HUES6 (cell line): ENCODE results near the gene CSN2.
"Not testable (repeated sequence)": the region's sequence is repeated elsewhere in the genome, so short reads cannot be mapped to it uniquely, and the experiment has no call there.

Experiments
- H3K27ac ChIP-seq: 2 replicates; pipeline ENCODE4 v1.7.0; 2013; ENCODE audit warnings: low read depth, mild to moderate bottlenecking, low read length, inconsistent platforms
- H3K27me3 ChIP-seq: 2 replicates; pipeline ENCODE4 v1.6.1; 2013; ENCODE audit warnings: low read length; ENCODE audit not compliant: control insufficient read depth, insufficient read depth
- H3K36me3 ChIP-seq: 2 replicates; pipeline ENCODE4 v1.6.1; 2013; ENCODE audit warnings: low read length; ENCODE audit not compliant: control insufficient read depth, insufficient read depth
- H3K4me1 ChIP-seq: 2 replicates; pipeline ENCODE4 v1.6.1; 2013; ENCODE audit warnings: low read length; ENCODE audit not compliant: control insufficient read depth, insufficient read depth
- H3K4me3 ChIP-seq: 2 replicates; pipeline ENCODE4 v1.5.1; 2013; ENCODE audit warnings: low read depth, low read length
- H3K9ac ChIP-seq: one replicate; pipeline ENCODE4 v1.6.1; 2013; ENCODE audit warnings: mild to moderate bottlenecking, low read length
- H3K9me3 ChIP-seq: 2 replicates; pipeline ENCODE4 v1.6.1; 2013; ENCODE audit warnings: low read depth, low read length; ENCODE audit not compliant: control insufficient read depth, insufficient read depth

The CSN2 gene

DNA sequence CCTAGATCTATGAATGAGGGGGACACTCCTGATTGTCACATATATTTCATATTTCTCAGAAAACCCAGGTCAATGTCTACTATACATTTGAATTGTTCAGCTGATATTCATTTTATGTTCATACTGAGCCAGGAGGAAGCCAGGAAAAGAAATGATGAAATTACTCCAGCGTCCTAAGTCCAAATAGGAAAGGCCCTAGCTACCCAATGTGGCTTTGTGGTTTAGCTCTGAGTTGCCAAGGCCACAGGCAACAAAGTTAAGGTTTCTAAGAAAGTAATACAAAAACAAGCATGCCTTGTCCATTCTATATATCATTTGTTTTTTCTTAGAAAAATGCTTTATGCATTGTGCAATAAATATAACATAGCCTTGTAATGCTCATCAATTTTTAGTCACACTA is 4.5 kb upstream of the CSN2 start:
- Histone ChIP-seq H3K27me3 (no peaks in the 10 kb centered on the region), H3K36me3 (no peaks in the 10 kb centered on the region), H3K9me3 (no peaks in the 10 kb centered on the region), H3K4me1 (no peaks in the 10 kb centered on the region), H3K9ac (no peak overlapping the region), H3K27ac (no peak overlapping the region), H3K4me3 (no peak overlapping the region)

DNA sequence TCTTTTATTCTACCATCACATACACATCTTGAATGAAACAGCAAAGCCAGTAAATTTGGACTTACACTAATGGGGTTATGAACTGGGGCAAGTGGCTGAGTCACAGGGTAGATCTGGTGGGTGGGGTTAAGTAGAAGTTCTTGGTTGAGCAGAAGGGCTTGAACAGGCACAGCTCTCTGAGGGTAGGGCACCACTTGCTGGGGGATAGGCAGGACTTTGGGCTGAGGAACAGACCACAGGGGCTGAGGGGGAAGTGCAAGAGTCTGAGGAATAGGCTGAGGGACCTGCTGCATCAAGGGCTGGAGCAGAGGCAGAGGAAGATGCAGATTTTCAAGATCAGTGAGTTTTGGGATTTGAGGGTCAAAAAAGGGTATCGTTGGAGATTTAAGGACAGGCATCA is 8.3 kb downstream of the CSN2 start:
- H3K4me1 ChIP-seq, result no peaks in the 10 kb centered on the region
- H3K9ac ChIP-seq, result no peak overlapping the region
- H3K36me3 ChIP-seq, result no peaks in the 10 kb centered on the region
- H3K9me3 ChIP-seq, result no peaks in the 10 kb centered on the region
- no peak overlapping the region for H3K27ac ChIP-seq
- no peaks in the 10 kb centered on the region for H3K27me3 ChIP-seq
- no peak overlapping the region for H3K4me3 ChIP-seq

DNA sequence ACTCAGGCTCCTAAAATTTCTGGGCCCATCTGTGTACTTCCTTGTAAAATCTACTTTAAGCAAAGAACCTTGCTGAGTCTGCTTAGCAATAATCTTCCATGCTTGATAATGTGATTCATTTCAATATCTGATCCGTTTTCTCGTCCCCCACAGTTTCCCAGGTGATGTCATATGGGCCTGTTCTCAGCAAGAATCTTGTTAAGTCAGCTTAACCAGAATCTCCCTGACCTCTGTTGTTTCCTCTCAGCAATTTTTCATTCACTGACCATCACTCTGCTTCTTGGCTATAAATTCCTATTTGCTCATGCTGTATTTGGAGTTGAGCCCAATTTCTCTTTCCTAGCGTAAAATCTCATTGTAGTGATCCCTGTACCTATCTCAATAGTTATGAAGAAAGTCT is 13.9 kb downstream of the CSN2 start:
- Histone ChIP-seq H3K9me3 (no peaks in the 10 kb centered on the region), H3K4me1 (no peaks in the 10 kb centered on the region), H3K4me3 (no peak overlapping the region), H3K36me3 (no peaks in the 10 kb centered on the region), H3K27me3 (no peaks in the 10 kb centered on the region), H3K27ac (no peak overlapping the region), H3K9ac (no peak overlapping the region)

DNA sequence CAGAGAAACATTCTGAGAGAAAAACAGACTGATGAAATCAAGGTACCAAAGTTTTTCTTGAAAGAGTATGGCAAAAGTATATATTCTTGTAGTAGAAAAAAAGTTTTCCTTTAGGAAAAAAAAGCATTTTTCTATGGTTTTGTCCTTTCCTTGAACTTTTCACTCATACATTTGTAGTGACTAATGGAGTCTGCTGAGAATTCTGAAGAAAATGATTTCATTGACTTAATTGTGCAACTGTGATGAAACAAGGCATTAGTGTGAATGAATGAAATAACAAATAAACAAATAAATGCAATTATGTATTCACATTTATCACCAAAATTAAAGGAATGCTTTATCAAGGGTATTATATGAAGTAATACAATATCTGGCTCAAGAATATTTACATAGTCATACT is 29.0 kb downstream of the CSN2 start:
- Histone ChIP-seq H3K4me3 (no peak overlapping the region), H3K9ac (no peak overlapping the region), H3K27me3 (no peaks in the 10 kb centered on the region), H3K27ac (no peak overlapping the region), H3K9me3 (no peaks in the 10 kb centered on the region), H3K4me1 (no peaks in the 10 kb centered on the region), H3K36me3 (no peaks in the 10 kb centered on the region)

DNA sequence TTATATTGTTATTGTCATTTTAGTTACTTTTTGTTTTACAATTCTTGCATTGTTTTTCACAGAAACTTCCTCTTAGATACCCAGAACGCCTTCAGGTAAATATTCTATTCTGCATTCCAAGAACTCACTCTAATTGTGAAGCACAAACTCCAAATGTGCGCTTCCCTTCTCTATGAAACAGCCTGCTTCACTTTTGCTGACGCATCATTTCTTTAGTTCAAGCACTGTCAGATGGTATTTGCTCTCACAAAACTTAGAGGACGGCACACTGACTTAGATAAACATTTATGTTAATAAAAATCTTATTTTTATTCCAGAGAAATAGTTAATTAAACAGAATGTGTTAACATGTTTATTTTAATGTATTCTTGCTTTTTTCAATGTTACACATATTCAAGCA is 31.4 kb downstream of the CSN2 start:
- Histone ChIP-seq H3K9ac (no peak overlapping the region), H3K4me1 (no peaks in the 10 kb centered on the region), H3K27ac (no peak overlapping the region)

DNA sequence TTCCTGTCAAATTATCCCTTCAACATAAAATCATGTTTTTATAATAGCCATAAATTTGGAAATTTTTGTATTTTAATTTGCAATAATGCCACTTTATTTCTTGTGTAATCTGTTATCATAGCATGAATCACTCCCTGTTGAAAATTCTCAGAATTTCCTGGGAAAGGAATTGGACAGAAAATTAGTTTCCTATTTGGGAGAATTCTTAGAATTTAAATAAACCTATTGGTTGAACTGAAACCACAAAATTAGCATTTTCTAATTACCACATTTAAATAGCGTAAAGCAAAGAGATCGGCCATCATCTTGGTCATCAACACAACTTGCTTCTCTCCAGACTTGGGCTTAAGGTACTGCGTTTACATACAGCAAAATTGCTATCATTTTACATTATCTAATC is 34.8 kb downstream of the CSN2 start, which contains the start of gene CSN1S1:
TSS of gene CSN1S1 (plus strand) at position 301 of the 400 bp plus-strand sequence. CDS start 1,488 bp downstream, outside the sequence.
- no peak within 1 kb of the TSS for H3K9ac ChIP-seq
- H3K27ac ChIP-seq, result no peak within 1 kb of the TSS
- H3K36me3 ChIP-seq, result no peaks in the 10 kb centered on the region
- no peak within 1 kb of the TSS for H3K4me3 ChIP-seq
- H3K4me1 ChIP-seq, result no peaks in the 10 kb centered on the region
- H3K9me3 ChIP-seq, result no peaks in the 10 kb centered on the region
- H3K27me3 ChIP-seq, result no peaks in the 10 kb centered on the region

More for the DNA sequence above, 31.4 kb downstream of the CSN2 start:
- Histone ChIP-seq H3K9me3 (no peaks in the 10 kb centered on the region), H3K4me3 (no peak overlapping the region), H3K27me3 (no peaks in the 10 kb centered on the region), H3K36me3 (no peaks in the 10 kb centered on the region)

DNA sequence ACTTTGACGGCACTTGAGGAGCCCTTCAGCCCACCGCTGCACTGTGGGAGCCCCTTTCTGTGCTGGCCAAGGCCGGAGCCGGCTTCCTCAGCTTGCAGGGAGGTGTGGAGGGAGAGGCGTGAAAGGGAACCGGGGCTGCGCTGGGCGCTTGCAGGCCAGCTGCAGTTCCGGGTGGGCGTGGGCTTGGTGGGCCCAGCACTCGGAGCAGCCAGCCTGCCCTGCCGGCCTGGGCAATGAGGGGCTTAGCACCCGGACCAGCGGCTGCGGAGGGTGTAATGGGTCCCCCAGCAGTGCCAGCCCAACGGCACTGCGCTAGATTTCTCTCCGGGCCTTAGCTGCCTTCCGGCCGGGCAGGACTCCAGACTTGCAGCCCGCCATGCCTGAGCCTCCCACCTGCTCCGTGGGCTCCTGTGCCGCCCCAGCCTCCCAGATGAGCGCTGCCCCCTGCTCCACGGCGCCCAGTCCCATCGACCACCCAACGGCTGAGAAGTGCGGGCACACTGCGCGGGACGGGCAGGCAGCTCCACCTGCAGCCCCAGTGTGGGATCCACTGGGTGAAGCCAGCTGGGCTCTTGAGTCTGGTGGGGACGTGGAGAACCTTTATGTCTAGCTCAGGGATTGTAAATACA is 41.6 kb downstream of the CSN2 start:
- H3K4me1 ChIP-seq, H3K9me3 ChIP-seq, H3K9ac ChIP-seq, H3K27ac ChIP-seq, H3K36me3 ChIP-seq, H3K4me3 ChIP-seq: not testable (repeated sequence)
- H3K27me3 ChIP-seq, result peaks cover 24% of the 10 kb centered on the region

DNA sequence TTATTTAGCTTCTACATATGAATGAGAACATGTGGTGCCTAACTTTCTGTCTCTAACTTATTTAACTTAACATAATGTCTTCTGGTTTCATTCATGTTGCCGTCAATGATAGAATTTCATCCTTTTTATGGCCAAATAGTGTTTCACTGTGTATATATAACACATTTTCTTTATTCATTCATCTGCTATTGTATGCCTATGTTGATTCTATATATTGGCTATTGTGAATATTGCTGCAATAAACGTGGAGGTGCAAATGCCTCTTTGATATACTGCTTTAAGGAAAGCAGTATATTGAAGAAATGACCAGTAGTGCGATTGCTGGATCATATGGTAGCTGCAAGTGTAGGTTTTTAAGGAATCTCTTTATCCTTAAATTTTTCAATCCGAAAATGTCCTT is 44.7 kb downstream of the CSN2 start:
- no peak overlapping the region for H3K9ac ChIP-seq
- no peak overlapping the region for H3K27ac ChIP-seq
- H3K36me3 ChIP-seq, result no peaks in the 10 kb centered on the region
- no peaks in the 10 kb centered on the region for H3K4me1 ChIP-seq
- H3K4me3 ChIP-seq, result no peak overlapping the region
- H3K27me3 ChIP-seq, result peaks cover 33% of the 10 kb centered on the region
- H3K9me3 ChIP-seq, result no peaks in the 10 kb centered on the region

DNA sequence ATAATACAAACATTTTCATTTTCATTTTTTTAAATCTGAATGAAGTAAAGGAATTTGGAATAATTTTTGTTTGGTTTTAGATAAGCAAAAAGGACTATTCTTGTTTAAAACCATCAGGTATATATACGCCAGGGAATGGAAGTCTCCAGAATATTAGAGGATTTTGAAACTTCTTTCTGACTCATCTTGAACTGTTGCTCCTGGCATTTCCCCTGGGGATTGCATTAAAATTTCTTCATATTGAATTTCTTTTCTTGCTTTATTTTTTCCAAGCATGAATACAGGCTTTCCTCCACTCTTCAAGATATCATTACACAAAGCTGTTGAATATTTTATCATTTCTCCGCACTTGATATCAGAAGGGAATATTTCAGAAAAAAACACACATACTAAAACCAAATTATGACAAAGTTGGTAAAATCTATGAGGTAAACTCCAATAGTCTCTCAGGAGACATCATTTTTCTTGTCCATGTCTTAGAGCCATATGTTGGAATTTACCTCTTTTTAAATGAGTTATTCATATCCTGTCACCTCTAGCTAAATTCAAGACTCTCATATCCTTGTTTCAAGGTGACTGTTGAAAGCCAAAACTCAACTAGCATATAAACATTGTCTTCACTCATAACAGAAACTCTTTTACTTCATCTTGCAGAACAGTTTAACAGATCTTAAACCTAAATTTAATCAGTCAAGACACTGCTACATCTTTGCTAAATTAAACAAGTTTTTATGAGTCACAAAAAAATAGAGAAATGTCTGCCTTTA is 55.3 kb downstream of the CSN2 start:
- Histone ChIP-seq H3K4me1 (no peaks in the 10 kb centered on the region), H3K27me3 (no peaks in the 10 kb centered on the region), H3K9me3 (no peaks in the 10 kb centered on the region), H3K27ac (no peak overlapping the region), H3K9ac (no peak overlapping the region), H3K36me3 (no peaks in the 10 kb centered on the region), H3K4me3 (no peak overlapping the region)

DNA sequence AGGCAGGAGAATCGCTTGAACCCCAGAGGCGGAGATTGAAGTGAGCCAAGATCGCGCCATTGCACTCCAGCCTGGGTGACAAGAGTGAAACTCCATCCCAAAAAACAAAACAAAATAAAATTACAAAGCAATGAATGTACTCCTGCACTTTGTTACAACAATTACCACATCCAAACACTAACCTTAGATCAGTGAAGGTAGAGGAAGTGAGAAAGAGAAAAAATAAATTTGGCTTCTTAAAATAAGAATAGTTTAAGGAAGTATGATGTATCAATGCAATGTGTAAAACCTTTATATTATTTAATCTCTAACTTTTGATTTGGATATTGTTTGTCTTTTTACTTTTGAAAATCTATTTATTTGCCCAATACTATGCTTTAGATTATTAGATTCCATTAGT is 56.3 kb downstream of the CSN2 start:
- no peaks in the 10 kb centered on the region for H3K27me3 ChIP-seq
- H3K36me3 ChIP-seq, result no peaks in the 10 kb centered on the region
- H3K27ac ChIP-seq, result no peak overlapping the region
- no peaks in the 10 kb centered on the region for H3K4me1 ChIP-seq
- no peak overlapping the region for H3K4me3 ChIP-seq
- no peak overlapping the region for H3K9ac ChIP-seq
- H3K9me3 ChIP-seq, result no peaks in the 10 kb centered on the region

DNA sequence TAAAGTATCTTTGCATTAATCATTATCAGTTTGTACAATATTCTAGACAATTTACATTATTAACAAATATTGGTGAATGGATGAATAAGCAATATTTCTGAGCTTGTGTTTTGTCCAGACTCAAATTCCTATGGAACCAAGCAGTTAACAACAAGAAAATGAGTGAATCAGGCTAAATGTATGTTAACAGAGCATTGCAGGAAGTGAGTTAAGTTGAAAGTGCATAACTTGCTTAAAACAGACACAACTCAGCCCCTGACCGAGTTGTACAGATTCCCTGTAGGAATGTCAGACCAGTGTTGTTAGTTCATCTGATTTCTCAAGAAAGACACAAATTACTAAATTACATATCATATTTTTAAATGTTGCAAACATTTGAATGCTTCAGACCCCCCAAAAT is 58.4 kb downstream of the CSN2 start:
- Histone ChIP-seq H3K9me3 (no peaks in the 10 kb centered on the region), H3K36me3 (no peaks in the 10 kb centered on the region), H3K27me3 (no peaks in the 10 kb centered on the region), H3K4me3 (no peak overlapping the region), H3K9ac (no peak overlapping the region), H3K27ac (no peak overlapping the region), H3K4me1 (no peaks in the 10 kb centered on the region)
